ENCODE measurements around the gene CFAP90.
A peak's percentile ranks its signal among the peaks of the same experiment; 100 is the strongest.

Gene CFAP90

DNA sequence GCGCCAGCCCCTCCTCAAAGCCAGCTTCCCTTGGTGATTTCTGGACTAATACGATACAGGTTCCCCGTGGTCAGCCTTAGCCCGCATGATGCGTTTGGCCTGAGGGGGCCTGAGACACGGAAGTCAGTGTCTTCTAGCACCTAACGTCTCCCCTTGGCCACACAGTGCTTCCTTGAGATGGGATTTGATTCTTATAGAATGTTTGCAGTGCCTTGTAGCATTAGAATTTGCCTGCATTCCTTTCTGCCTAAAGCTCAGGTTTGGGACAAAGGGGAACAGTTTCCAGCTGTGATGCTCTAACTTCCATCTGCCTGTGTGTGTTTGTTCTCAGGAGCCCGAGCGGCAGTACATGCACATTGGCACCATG lies 34.4 kb downstream of the CFAP90 start:
- DNase-seq: no peak

DNA sequence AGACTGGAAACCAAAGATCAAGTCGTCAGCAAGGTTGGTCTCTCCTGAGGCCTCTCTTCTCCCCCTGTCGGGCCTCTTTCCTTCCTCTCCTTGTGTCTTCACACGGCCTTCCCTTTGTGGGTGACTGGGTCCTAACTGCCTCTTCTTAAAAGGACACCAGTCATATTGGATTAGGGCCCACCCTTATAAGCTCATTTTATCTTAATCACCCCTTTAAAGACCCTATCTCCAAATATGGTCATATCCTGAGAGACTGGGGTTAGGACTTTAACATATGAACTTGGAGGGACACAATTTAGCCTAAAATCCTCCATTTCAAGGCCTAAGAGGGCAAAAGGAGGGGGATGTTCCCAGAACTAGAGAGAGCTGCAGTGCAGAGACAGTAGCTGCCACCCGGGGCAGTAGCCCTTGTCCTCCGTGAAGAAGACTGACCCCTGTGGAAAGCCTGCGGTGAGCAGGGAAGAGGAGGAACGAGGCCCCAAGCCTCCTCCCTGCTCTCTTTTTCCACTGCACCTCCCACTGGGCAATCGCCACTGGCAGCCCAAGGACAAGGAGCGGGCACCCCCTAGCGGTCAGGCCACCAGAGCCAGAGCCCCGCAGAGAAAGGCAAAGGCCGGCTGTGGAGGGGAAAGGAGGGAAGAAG lies 34.9 kb downstream of the CFAP90 start:
- DNase-seq: peak; percentile 48

DNA sequence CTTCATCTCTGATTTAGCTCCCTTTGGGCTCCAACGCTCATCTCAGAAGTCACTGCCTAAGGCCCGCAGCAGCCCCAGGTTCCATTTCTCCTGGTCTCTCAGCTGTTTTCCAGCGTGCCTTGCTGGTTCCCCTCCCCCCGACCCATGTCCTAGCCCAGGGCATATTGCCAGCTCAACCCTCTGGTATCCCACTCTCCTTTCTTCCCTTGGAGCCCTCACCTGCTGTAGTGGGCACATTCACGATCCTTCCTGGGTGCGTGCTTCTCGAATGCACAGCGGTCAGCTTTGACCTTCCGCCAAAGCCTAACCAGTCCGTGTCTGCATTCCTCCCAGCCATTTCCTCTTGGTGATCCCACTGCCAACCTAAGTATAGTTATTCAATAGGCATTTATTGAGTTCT lies 36.1 kb downstream of the CFAP90 start:
- no peak for DNase-seq

DNA sequence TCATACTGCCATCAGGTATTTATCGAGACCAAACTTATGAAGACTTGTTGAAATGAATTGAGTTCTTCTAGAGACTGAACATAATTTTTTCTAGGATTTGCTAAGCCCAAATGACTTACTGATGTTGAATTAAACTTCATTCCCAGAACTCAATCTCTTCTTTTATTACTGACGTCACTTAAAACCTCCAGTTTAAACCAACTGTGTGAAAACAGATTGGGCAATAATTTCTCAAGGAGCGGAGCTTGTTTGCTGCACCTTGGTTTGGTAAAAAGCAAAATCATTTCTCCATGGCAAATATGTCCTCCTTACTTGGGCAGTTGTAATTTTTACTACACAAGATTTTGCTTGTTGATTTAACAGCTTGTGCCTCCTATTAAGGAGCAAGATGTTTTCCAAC lies 37.4 kb downstream of the CFAP90 start:
- no peak for DNase-seq

DNA sequence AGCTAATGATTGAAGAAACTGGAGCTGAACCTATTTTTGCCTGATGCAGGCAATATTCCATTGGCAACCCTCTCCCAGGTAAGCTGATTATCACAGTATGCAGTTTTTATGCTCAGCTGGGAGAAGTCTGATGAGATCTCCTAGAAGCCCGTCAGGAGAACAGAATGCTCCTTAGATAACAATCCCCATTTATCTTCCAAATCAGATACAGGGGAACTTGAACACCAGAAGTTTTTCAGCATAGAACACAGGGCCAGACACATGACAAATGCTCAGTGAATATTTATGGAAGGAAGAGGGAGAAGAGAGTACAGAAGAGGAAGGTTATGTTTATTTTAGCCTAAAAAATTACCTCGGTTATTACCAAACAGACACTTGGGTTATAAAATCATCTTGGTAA lies 37.9 kb downstream of the CFAP90 start:
- no peak for DNase-seq

DNA sequence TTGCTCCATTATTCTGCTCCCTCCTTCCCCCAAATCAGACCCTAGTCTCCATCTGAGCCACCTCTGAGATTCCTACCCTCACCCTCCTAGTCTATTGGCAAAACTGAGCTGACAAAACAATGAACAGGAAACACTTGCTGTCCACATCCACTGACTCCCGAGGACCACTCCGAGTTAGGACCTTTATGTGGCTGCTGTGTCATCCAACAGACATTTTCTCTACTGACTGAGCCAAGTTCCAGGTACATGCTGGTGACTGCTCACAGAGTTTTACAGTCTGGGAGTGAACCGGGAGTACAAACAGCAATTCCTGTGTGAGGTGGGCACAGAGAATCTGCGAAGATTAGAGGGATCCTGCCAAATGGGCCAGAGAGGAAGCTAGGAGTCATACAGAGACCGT lies 39.2 kb downstream of the CFAP90 start:
- no peak for DNase-seq

DNA sequence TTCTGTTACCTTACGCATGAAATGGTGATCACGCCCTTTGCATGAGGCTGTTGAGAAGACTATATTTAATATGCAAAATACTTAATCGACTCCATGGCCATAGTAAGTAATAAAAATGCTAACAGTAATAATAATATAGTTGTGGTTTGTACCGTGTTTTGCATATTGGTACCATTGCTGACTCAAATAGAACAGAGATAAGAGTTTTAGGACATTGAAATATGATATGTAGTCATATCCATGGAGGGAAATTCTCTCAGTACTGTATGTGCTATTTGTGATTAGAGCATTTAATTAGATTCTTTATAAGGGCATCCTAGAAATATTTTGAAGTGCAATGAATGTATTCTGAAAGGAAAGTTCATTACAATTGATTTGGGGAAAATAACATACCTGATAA lies 41.9 kb downstream of the CFAP90 start:
- DNase-seq: no peak

DNA sequence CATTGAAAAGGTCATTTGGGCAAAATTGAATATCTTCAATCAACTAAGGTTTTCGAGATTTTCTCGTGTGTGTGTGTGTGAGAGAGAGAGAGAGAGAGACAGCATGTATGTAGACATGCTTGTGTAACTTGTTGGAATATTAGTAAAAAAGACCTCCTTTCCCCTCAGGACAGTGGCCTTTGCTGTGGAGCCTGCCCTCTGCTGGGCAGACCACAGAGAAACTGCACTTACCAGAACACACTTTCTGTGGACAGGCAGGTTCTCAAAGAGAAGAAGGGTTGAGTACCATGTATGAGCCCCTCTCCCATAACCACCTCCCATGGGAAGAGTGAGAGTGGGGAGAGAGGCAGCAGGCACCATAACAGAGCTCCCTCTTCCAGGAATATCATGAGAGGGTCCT lies 45.6 kb downstream of the CFAP90 start:
- no peak for DNase-seq

DNA sequence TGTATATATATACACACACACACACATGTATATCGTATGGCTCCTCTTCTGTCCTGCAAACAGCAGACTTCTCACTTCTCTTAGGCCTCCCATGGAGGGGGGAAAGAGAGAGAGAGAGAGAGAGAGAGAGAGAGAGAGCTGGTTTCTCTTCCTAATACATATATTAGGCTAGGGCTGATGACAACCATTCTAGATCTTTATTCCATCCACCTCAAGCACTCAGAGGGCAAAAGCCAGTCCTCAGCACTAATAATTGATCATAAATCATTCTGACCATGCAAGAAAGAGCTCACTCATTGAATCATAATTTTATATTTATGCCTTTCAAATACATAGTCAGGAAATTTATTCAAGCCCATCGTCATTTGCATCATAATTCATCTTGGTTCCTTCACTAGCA lies 47.0 kb downstream of the CFAP90 start:
- no peak for DNase-seq

DNA sequence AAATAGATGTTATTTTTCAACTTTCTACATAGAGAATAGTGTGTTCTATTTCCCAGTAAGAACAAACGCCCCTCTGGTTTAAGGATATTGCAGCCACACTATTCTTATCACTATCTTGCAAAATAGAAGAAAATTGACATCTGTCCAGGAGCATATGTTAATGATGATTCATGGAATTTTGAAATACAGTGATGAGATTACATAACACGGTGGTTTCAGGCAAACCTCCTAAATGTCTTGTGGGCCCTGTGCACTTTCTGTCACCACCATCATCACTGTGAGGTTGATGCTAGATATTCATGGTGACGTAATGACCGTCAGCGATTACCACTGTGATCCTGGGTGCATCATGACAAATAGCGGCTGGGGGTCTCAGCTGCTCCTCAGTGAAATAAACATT lies 48.1 kb downstream of the CFAP90 start:
- no peak for DNase-seq

DNA sequence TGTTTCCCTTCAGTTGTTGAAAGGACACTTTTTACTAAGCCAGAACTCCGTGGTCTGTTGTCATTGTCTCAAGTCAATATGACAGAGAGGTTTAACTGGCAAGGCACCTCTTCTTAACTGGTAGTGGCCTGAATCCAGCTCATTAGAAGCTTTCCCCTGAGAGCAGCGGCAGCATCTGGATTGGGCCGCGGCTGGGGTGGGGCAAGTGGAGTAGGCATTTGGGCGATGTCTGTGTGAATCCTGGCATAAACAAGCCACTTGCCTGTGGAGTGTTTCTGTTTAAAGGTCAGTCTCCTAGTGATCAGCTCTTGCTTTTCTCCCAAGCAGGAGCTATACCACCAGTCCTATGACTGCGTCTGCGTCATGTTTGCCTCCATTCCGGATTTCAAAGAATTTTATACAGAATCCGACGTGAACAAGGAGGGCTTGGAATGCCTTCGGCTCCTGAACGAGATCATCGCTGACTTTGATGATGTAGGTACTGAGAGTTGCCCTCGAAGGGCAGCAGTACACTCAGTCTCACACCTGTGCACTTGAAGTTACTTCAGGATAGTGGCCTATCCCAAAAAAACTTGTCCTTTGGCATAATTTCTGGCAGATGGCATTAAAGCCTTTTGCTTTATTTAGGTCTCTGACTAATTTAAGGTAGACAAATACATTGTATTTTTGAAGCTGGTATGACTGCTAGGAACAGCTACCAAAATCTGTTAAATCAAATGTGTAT lies 48.9 kb downstream of the CFAP90 start:
- DNase-seq: peak; percentile 84

DNA sequence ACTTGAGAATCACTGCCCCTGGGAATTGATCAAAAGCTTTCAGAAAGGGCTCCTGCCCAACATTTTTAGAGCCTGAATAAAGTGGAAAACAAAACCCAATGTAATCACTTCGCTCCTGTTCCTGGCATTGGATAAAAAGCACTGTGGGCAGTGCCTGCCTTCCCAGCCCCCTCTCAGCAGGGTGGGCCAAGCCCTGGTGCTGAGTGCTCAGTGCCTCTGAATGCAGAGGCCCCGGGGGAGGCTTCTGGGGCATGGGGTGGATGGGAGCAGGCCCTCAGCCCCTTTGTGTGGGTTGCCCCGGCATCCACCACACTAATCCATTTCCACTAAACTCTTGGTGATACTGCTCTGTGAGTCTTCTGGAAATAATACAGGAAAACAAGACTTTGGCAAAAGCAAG lies 55.6 kb downstream of the CFAP90 start:
- DNase-seq: no peak

DNA sequence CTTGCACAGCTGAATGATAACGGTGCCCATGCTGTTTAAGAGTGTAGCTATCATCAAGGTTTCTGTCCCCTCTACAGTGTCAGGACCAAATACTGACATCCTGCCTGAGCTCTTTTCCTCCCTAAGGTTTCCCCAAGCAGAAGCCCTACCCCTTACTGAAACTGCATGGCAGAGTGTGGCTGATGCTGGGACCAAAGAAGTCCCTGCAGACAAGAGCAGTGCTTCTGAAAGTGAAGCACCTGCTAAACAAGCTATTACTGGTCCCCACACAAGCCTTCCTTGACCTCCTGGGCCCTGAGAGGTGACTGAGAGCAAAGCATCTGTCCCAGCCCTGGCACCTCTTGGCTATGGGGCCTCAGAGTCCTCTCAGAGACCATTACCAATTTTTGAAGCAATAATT lies 56.1 kb downstream of the CFAP90 start:
- DNase-seq: no peak

DNA sequence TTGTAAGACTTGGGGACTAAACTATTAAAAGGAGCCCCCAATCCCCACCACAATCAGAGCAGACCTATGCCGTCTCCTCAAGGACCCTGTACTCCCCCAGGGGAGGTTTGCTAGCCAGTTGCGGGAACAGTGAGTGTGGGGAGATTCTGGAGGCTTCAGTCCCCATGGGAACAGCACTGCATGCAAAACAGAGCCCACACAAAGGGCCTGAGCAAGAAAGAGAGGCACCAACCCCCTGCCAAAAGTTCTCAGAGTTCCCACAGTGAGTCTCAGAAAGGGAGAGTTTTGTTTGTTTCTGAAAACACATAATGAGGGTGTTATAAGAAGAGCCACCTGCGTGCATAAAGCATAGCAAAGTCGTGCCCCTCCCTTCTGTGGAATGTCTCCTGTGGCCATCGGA lies 56.6 kb downstream of the CFAP90 start:
- DNase-seq: no peak

DNA sequence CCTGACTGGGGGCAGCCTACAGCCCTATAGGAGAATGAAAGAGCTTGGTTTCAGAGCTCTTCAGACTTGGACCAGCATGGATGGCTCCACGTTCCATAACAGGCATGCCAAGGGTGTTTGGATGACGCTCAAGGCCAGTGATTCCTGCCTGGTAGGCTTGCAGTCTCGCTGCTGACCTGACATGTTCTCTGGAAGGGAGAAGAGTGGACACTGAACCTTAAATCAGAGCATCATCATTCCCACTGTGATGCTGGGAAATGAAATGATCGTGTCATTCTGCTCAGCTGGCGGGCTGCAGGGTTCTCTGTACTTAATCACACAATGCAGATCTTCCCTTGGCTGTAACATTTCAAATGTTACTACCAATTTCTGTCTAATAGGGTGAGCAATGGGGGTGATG lies 57.0 kb downstream of the CFAP90 start:
- DNase-seq: no peak

DNA sequence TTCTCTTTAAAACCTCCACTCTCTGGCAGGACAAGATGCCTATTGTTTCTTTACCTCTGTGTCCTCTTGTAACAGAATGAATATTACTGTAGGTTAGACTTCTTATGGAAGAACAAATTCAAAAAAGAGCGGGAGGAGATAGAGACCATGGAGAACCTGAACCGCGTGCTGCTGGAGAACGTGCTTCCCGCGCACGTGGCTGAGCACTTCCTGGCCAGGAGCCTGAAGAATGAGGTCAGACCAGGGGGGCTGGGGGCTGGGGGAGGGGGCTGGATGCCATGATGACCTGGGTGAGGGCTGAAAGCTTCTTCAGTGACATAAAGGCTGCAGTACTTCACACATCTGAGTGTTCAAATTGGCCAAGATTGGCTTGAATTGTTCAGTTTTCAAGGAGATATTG lies 61.4 kb downstream of the CFAP90 start:
- no peak for DNase-seq

DNA sequence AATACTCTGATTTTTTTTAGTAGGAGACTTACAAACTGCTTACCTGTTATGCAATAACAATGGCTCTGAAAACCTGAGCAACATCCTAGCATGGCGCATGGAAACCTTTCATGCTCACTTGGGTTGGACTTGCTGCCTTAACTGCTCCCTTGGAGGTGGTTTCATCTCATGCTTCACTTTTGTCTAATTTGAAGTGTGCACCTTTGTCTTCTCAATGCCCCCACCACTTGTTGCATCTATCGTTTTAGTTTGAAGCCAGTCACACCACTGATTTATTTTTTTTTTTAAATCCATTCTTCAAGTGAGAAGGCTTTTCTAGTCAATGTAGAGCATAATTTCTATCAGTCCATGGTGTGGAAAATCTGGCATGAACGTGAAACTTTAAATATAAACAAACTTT lies 63.2 kb downstream of the CFAP90 start:
- DNase-seq: no peak

DNA sequence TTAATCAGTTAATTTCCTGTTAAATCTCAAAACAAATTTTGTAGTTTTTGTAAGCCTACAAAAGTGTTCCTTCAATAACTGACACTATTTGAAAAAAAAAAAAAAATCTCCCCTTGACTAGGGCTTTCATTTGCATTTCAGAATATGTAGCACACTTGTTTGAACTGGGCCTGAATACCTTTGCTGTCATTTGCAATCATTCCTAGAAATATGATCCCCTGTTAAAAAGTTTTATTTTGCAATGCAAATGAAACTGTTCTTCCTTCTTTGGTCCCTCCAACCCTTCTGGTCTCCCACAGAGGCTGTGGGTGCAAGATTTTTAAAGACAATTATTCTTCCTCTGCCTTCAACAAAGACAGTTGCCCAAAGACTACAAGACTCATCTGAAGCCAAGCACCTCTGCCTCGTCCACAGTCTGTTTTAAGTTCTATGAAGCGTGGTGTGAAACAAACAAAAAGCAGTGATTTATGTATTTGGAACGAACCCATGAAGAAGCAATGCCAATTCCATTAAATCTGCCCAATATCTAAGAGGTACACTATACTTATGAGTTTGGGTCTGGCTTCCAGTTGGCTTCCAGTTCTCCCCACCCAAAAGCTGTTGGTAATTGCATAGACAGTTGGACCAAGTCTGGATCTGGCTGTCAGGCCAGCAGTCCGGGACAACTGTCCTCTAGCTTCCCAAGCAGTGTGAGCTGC lies 66.1 kb downstream of the CFAP90 start:
- no peak for DNase-seq

DNA sequence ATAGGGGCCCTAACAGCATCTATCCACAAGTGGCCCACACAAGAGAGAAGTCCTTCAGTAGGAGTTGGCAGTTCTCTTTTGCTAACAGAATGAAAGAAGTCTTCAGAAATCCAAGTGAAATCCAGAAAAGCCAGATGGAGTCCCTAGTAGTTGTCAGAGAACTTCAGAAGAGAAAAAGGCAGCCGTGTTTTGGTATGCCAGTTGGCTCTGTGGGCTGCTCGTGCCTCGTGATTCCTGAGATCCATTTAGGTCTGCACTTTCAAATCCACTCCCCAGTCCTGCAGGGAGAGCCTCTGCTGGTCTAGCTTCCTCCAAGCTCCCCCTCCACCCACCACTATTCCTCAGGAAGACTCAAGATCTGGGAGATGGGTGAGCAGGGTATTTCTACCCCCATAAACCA lies 69.0 kb downstream of the CFAP90 start:
- no peak for DNase-seq

Data from NCI-H187 treated with DMSO at 0.1 percent for 48 hours (cell line).